Vagina (tissue), 2 donors: ENCODE results near the gene ELP5.

Experiments
- CTCF ChIP-seq, 3 experiments: fragments of 450-650 bp in 2 of 3; fragments of 200-600 bp in 1 of 3; sonication (generic) in 1 of 3; IDR thresholded peaks; one replicate each; pipeline ENCODE4 v1.5.1; 2017 to 2019; ENCODE audit warnings: antibody characterized with exemption in 3 of 3, mild to moderate bottlenecking in 2 of 3, moderate library complexity in 2 of 3
- POLR2A ChIP-seq, 2 donors: fragments of 450-650 bp; IDR thresholded peaks; one replicate each; pipeline ENCODE4 v1.6.1; 2017; ENCODE audit warnings: antibody characterized with exemption in 2 of 2, mild to moderate bottlenecking in 2 of 2, moderate library complexity in 2 of 2
- POLR2AphosphoS5 ChIP-seq, 2 donors: sonication (generic); formaldehyde crosslinking; IDR thresholded peaks; one replicate each; pipeline ENCODE4 v1.9.0; 2017; ENCODE audit warnings: antibody characterized with exemption in 2 of 2, mild to moderate bottlenecking in 2 of 2, low read depth in 1 of 2; ENCODE audit not compliant: insufficient read depth in 1 of 2

GRCh38 chr17:7292729-7293128 is 40.7 kb downstream of the ELP5 start:
- no peak for TF ChIP-seq POLR2A (IDR thresholded peaks at IDR 0.05)
- TF ChIP-seq CTCF (IDR thresholded peaks at IDR 0.05), result no peak
- TF ChIP-seq POLR2AphosphoS5 (IDR thresholded peaks at IDR 0.05; ENCODE audit: insufficient read depth in 1 of 2, low read depth in 1 of 2), result peak in 1 of 2 donors; percentile 36
